Measurements from ENCODE around the gene PMEL. TPM values are rescaled to one million over a fixed set of nuclear protein-coding genes. Genes with fewer than 3 reads are reported as not detected.
"Not testable (repeated sequence)": the region's sequence is repeated elsewhere in the genome, so short reads cannot be mapped to it uniquely, and the experiment has no call there.

PMEL gene
- total RNA-seq, 1 donor from 2014 or later, result 4.9 TPM

- Histone ChIP-seq H3K9me3 (no peaks in the 10 kb centered on the region), H3K27me3 (no peaks in the 10 kb centered on the region), H3K4me3 (peak within 1 kb of the TSS; percentile 97), H3K36me3 (peaks cover 10% of the 10 kb centered on the region), H3K4me1 (peaks cover 41% of the 10 kb centered on the region), H3K27ac (peak within 1 kb of the TSS; percentile 98)
- intact Hi-C loops (cut with DNase I), result loop anchor here (10.0 kb wide), 1 partner anchor 93 kb away; no protein-coding TSS in a partner anchor
- peak; percentile 5 for TF ChIP-seq CTCF (IDR thresholded peaks at IDR 0.05)
- DNase-seq (peak; percentile 91), ATAC-seq (peak; percentile 84)
Observed at GRCh38 chr12:55927588-55928502, 38.0 kb downstream of the PMEL start, which contains the start of gene PYM1. Gene PYM1, minus strand, starts transcription at chr12:55927894. Its CDS starts 133 bp downstream, at chr12:55927761.

- Histone ChIP-seq H3K36me3 (peaks cover 18% of the 10 kb centered on the region), H3K27me3 (no peaks in the 10 kb centered on the region), H3K4me3 (peak overlapping the region; percentile 97), H3K9me3 (no peaks in the 10 kb centered on the region), H3K4me1 (peaks cover 38% of the 10 kb centered on the region), H3K27ac (peak overlapping the region; percentile 98)
- peak; percentile 92 for DNase-seq
- intact Hi-C loops (cut with DNase I), result loop anchor here (10.0 kb wide), 1 partner anchor 92 kb away; no protein-coding TSS in a partner anchor
- ATAC-seq, result peak; percentile 88
- peak; percentile 61 for TF ChIP-seq CTCF (IDR thresholded peaks at IDR 0.05)
Observed at GRCh38 chr12:55926738-55927587, 38.9 kb downstream of the PMEL start.

- intact Hi-C loops (cut with DNase I), result loop anchor here (10.0 kb wide), 1 partner anchor 91 kb away; no protein-coding TSS in a partner anchor
- Histone ChIP-seq H3K4me1 (peaks cover 34% of the 10 kb centered on the region), H3K27ac (peak overlapping the region; percentile 98), H3K27me3 (no peaks in the 10 kb centered on the region), H3K9me3 (no peaks in the 10 kb centered on the region), H3K36me3 (peaks cover 24% of the 10 kb centered on the region), H3K4me3 (peak overlapping the region; percentile 97)
- ATAC-seq, result no peak
- TF ChIP-seq CTCF (IDR thresholded peaks at IDR 0.05), result no peak
- no peak for DNase-seq
Observed at GRCh38 chr12:55925870-55926737, 39.7 kb downstream of the PMEL start.

- Histone ChIP-seq H3K27me3 (no peaks in the 10 kb centered on the region), H3K36me3 (peaks cover 24% of the 10 kb centered on the region), H3K9me3 (no peaks in the 10 kb centered on the region), H3K4me1 (peaks cover 27% of the 10 kb centered on the region), H3K4me3 (no peak overlapping the region), H3K27ac (no peak overlapping the region)
- DNase-seq, result no peak
- no peak for ATAC-seq
- TF ChIP-seq CTCF (IDR thresholded peaks at IDR 0.05), result no peak
- intact Hi-C loops (cut with DNase I), result loop anchor here (10.0 kb wide), 1 partner anchor 91 kb away; no protein-coding TSS in a partner anchor
Observed at GRCh38 chr12:55925371-55925770, 40.5 kb downstream of the PMEL start.

- H3K27ac ChIP-seq, H3K9me3 ChIP-seq, H3K4me3 ChIP-seq, ATAC-seq, H3K27me3 ChIP-seq, H3K4me1 ChIP-seq, DNase-seq: not testable (repeated sequence)
- peaks cover 24% of the 10 kb centered on the region for H3K36me3 ChIP-seq
- intact Hi-C loops (cut with DNase I), result loop anchor here (10.0 kb wide), 1 partner anchor 89 kb away; no protein-coding TSS in a partner anchor
Observed at GRCh38 chr12:55923648-55924047, 42.2 kb downstream of the PMEL start.

Data from upper lobe of right lung (tissue), 1 donor.